ENCODE data around the gene CRELD2.

Gene CRELD2

DNA sequence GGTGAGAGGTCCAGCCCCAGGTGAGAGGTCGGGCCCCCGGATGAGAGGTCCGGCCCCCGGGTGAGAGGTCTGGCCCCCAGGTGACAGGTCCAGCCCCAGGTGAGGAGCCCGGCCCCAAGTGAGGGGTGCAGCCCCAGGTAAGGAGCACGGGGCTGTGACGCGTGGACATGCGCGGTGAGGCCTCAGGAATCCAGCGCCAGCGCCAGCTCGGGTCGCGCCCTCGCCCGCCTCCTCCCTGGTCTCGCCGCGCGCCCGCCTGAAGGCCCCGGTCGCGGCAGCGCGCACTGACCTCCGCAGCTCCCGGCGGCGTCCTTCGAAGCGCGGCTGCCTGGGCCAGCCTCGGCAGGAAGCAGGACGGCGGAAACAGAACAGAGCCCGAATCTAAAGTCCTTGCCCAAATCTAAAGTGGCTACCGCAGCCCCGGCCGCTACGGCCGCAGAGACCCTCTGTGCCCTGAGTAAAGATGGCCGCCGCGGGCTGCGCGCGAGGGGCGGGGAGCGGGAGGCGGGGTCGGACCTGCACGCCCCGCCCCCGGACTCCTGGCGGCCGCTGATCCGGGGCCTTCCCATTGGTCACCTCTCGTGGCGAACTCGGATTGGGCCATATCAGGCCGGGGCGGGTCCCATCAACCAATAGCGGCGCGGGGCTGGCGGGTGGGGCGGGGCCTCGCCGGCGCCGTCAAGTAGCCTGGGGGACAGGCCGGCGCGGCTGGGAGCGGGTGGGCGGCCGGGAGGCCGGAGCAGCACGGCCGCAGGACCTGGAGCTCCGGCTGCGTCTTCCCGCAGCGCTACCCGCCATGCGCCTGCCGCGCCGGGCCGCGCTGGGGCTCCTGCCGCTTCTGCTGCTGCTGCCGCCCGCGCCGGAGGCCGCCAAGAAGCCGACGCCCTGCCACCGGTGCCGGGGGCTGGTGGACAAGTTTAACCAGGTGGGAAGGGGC is at the start of gene CRELD2, which contains the start of gene ALG12:
Gene CRELD2, plus strand, starts transcription at position 661 of the 937 bp plus-strand sequence. Its CDS starts 136 bp downstream, at position 797.
Gene ALG12, minus strand, starts transcription at position 465 of the 937 bp plus-strand sequence. CDS start 4,673 bp downstream, outside the sequence.
- H3K9me3 ChIP-seq (ENCODE audit: low read depth, low read length), result no peaks in the 10 kb centered on the region
- H3K9ac ChIP-seq (ENCODE audit: insufficient read length), result peak within 1 kb of the TSS; percentile 92
- peak within 1 kb of the TSS; percentile 98 for H3K4me3 ChIP-seq
- DNase-seq (ENCODE audit: low read depth, low spot score), result peak; percentile 57
- TF ChIP-seq POLR2AphosphoS5 (IDR thresholded peaks at IDR 0.05; ENCODE audit: borderline replicate concordance, low read depth, low read length) (peak; percentile 72), FOXP2 (optimal IDR thresholded peaks at IDR 0.05; ENCODE audit: control extremely low read depth, extremely low read length, insufficient read depth) (no peak)
- peaks cover 6% of the 10 kb centered on the region; the same call in 1 of the 2 replicates for H3K36me3 ChIP-seq (ENCODE audit: insufficient read depth, low read length)
- H3K27ac ChIP-seq, result peak within 1 kb of the TSS; percentile 74

GRCh38 chr22:49869086-49869830 is 49.2 kb upstream of the CRELD2 start:
- TF ChIP-seq EZH2 (IDR thresholded peaks at IDR 0.05) (no peak), POLR2AphosphoS5 (IDR thresholded peaks at IDR 0.05; ENCODE audit: borderline replicate concordance, low read depth, low read length) (no peak), FOXP2 (optimal IDR thresholded peaks at IDR 0.05; ENCODE audit: control extremely low read depth, extremely low read length, insufficient read depth) (no peak)
- no peak for DNase-seq (ENCODE audit: low read depth, low spot score)
- no peak overlapping the region for H3K4me3 ChIP-seq
- peaks cover 23% of the 10 kb centered on the region for H3K9me3 ChIP-seq (ENCODE audit: low read depth, low read length)
- H3K36me3 ChIP-seq (ENCODE audit: insufficient read depth, low read length), result peaks cover 44% of the 10 kb centered on the region
- no peak overlapping the region for H3K27ac ChIP-seq
- no peak overlapping the region for H3K9ac ChIP-seq (ENCODE audit: insufficient read length)

DNA sequence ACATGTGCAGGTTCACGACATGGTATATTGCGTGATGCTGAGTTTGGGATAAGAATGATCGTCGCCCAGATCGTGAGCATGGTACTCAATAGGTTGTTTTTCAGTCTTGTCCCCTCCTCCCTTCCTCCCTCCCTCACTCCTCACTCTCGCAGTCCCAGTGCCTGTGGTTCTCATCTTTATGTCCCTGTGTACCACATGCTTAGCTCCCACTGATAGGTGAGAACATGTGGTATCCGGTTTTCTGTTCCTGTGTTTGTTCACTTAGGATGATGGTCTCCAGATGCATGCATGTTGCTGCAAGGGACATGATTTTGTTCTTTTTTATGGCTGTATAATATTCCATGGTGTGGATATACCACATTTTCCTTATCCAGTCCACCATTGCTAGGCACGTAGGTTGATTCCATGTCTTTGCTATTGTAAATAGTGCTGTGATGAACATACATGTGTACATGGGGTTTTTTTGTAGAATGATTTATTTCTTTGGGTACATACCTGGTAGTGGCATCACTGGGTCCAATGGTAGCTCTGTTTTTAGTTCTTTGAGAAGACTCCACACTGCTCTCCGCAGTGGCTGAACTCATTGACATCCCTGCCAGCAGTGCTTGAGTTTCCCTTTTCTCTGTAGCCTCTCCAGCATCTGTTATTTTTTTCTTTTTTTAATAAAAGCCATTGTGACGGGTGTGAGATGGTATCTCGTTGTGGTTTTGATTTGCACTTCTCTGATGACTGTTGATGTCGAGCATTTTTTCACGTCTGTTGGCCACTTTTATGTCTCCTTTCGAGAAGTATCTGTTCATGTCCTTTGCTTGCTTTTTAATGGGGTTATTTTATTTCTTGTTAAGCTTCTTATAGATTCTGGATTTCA is 48.4 kb upstream of the CRELD2 start:
- Histone ChIP-seq H3K9me3 (ENCODE audit: low read depth, low read length) (peaks cover 23% of the 10 kb centered on the region), H3K27ac (no peak overlapping the region)

DNA sequence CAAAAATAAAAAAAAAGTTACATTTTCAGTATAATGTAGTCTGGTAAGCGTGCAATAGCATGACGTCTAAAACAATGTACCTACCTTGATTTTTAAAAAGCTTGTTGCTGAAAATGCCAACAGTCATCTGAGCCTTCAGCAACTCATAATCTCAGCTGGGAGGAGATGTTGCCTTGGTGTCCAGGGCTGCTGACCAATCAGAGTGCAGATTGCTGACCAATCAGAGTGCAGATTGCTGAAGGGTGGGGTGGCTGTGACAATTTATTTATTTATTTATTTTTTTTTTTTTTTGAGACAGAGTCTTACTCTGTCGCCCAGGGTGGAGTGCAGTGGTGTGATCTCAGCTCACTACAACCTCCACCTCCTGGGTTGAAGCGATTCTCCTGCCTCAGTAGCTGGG is 47.0 kb upstream of the CRELD2 start:
- Histone ChIP-seq H3K9ac (ENCODE audit: insufficient read length) (no peak overlapping the region), H3K36me3 (ENCODE audit: insufficient read depth, low read length) (peaks cover 56% of the 10 kb centered on the region), H3K9me3 (ENCODE audit: low read depth, low read length) (peaks cover 27% of the 10 kb centered on the region), H3K4me3 (no peak overlapping the region), H3K27ac (no peak overlapping the region)
- DNase-seq (ENCODE audit: low read depth, low spot score), result no peak
- TF ChIP-seq POLR2AphosphoS5 (IDR thresholded peaks at IDR 0.05; ENCODE audit: borderline replicate concordance, low read depth, low read length), result no peak

More for the DNA sequence above, 48.4 kb upstream of the CRELD2 start:
- H3K36me3 ChIP-seq (ENCODE audit: insufficient read depth, low read length), result peaks cover 47% of the 10 kb centered on the region
- TF ChIP-seq FOXP2 (optimal IDR thresholded peaks at IDR 0.05; ENCODE audit: control extremely low read depth, extremely low read length, insufficient read depth) (no peak), EZH2 (IDR thresholded peaks at IDR 0.05) (no peak), POLR2AphosphoS5 (IDR thresholded peaks at IDR 0.05; ENCODE audit: borderline replicate concordance, low read depth, low read length) (no peak)
- 0 out of 2 replicates have a peak overlapping the region, but pooled peaks have one; percentile 22 for H3K4me3 ChIP-seq
- no peak for DNase-seq (ENCODE audit: low read depth, low spot score)
- H3K9ac ChIP-seq (ENCODE audit: insufficient read length), result no peak overlapping the region

DNA sequence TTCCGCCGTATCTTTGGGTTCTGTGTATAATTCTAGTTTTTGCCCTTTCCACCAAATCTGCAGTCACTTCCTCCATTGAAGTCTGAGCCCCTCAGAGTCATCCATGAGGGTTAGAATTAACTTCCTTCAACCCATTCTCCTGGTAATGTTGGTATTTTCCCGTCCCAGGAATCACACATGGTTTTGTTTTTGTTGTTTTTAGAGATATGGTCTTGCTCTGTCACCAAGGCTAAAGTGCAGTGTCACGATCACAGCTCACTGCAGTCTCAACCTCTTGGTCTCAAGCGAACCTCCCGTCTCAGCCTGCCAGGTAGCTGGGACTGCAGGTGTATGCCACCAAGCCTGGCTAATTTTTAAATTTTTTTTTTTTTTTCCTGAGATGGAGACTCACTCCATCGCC is 46.1 kb upstream of the CRELD2 start:
- DNase-seq (ENCODE audit: low read depth, low spot score), result no peak
- H3K36me3 ChIP-seq (ENCODE audit: insufficient read depth, low read length), result peaks cover 52% of the 10 kb centered on the region
- no peak overlapping the region for H3K27ac ChIP-seq

GRCh38 chr22:49873228-49873940 is 45.0 kb upstream of the CRELD2 start:
- H3K4me3 ChIP-seq, result no peak overlapping the region
- no peak overlapping the region for H3K9ac ChIP-seq (ENCODE audit: insufficient read length)
- peaks cover 52% of the 10 kb centered on the region for H3K36me3 ChIP-seq (ENCODE audit: insufficient read depth, low read length)
- no peak for DNase-seq (ENCODE audit: low read depth, low spot score)
- TF ChIP-seq FOXP2 (optimal IDR thresholded peaks at IDR 0.05; ENCODE audit: control extremely low read depth, extremely low read length, insufficient read depth) (no peak), POLR2AphosphoS5 (IDR thresholded peaks at IDR 0.05; ENCODE audit: borderline replicate concordance, low read depth, low read length) (no peak), EZH2 (IDR thresholded peaks at IDR 0.05) (no peak)
- H3K27ac ChIP-seq, result no peak overlapping the region
- H3K9me3 ChIP-seq (ENCODE audit: low read depth, low read length), result peaks cover 13% of the 10 kb centered on the region; the same call in 1 of the 2 replicates

More for the DNA sequence above, 46.1 kb upstream of the CRELD2 start:
- H3K4me3 ChIP-seq, result no peak overlapping the region
- H3K9ac ChIP-seq (ENCODE audit: insufficient read length), result no peak overlapping the region
- no peak for TF ChIP-seq POLR2AphosphoS5 (IDR thresholded peaks at IDR 0.05; ENCODE audit: borderline replicate concordance, low read depth, low read length)
- no peak for TF ChIP-seq FOXP2 (optimal IDR thresholded peaks at IDR 0.05; ENCODE audit: control extremely low read depth, extremely low read length, insufficient read depth)
- TF ChIP-seq EZH2 (IDR thresholded peaks at IDR 0.05), result no peak
- peaks cover 20% of the 10 kb centered on the region for H3K9me3 ChIP-seq (ENCODE audit: low read depth, low read length)

DNA sequence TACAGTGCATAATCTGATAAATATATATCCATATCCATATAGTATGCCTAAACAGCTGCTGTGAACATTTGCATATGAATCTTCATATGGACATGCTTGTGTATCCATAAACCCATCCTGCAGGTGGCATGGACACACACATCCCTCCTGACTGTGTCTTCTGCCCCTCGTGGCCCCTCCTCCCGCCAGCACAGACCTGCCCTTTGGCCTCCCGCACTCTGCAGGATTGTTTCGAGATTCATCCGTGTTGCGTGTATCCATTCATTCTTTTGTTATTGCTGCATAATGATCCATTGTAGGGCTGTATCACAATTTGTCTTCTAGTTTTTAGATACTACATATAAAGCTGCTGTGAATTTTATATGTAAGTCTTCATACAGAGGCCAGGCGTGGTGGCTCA is 40.8 kb upstream of the CRELD2 start:
- H3K9me3 ChIP-seq (ENCODE audit: low read depth, low read length), result 0 out of 2 replicates have a peak, but pooled peaks cover 4% of the 10 kb centered on the region
- no peak overlapping the region for H3K9ac ChIP-seq (ENCODE audit: insufficient read length)
- TF ChIP-seq FOXP2 (optimal IDR thresholded peaks at IDR 0.05; ENCODE audit: control extremely low read depth, extremely low read length, insufficient read depth), result no peak
- TF ChIP-seq EZH2 (IDR thresholded peaks at IDR 0.05), result no peak
- no peak for TF ChIP-seq POLR2AphosphoS5 (IDR thresholded peaks at IDR 0.05; ENCODE audit: borderline replicate concordance, low read depth, low read length)
- DNase-seq (ENCODE audit: low read depth, low spot score), result no peak
- no peak overlapping the region for H3K27ac ChIP-seq
- no peak overlapping the region for H3K4me3 ChIP-seq
- peaks cover 41% of the 10 kb centered on the region for H3K36me3 ChIP-seq (ENCODE audit: insufficient read depth, low read length)

Data from SK-N-MC (cell line).